Measurements from ENCODE around the gene NEURL2.

Gene NEURL2

DNA sequence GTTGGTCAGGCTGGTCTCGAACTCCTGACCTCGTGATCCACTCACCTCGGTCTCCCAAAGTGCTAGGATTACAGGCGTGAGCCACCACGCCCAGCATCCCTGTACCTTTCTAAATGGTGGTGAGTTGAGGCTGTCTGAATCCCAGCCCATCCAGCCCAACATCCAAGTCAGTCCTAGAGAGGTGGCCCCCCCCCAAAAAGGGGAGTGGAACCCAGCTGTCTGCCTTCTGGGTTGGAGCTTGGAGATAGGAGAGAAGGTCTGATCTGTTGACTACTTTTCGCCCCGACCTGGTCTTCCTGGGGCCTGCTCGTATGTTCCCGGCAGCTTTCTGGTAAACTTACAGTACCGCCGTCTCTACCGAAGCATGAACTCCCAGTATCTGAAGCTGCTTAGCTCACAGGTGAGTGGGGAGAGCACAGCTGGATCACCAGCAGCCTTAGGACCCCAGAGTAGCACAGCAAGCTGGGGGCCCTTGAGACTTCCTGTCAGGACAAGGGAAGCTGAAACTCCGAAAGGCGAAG is 5.7 kb upstream of the NEURL2 start:
- H3K4me3 ChIP-seq (replicated peaks; ENCODE audit: low read depth, low read length), result no peak overlapping the region
- no peak for DNase-seq (ENCODE audit: extremely low read depth, low read depth)
- TF ChIP-seq CTCF (IDR thresholded peaks at IDR 0.05; ENCODE audit: low read depth, low read length, missing control alignments), result no peak

GRCh38 chr20:45894797-45895196 is 3.8 kb upstream of the NEURL2 start:
- TF ChIP-seq CTCF (IDR thresholded peaks at IDR 0.05; ENCODE audit: low read depth, low read length, missing control alignments), result no peak
- H3K4me3 ChIP-seq (replicated peaks; ENCODE audit: low read depth, low read length), result no peak overlapping the region

DNA sequence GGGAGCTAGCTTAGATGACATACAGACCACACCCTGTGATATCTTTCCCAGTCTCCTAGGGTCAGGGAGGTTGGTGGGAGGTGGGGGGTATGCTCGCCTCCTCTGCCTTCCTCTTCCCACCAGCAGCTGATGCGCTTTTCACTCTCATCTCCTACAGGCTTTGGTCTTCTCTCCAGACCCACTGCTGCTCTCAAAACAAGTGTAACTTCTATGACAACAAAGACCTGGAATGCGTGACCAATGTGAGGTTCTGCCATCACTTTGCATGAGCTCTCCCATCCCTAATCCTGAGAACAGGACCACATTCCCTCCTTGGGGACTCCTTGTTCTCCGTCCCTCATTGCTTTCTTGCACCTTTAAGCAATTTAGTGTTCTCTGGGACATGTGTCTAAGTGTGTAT is 2.8 kb upstream of the NEURL2 start:
- H3K4me3 ChIP-seq (replicated peaks; ENCODE audit: low read depth, low read length), result no peak overlapping the region
- no peak for DNase-seq (ENCODE audit: extremely low read depth, low read depth)
- TF ChIP-seq CTCF (IDR thresholded peaks at IDR 0.05; ENCODE audit: low read depth, low read length, missing control alignments), result no peak

More at GRCh38 chr20:45894797-45895196, 3.8 kb upstream of the NEURL2 start:
- DNase-seq (ENCODE audit: extremely low read depth, low read depth), result no peak

GRCh38 chr20:45892828-45893500 is 2.0 kb upstream of the NEURL2 start:
- no peak for DNase-seq (ENCODE audit: extremely low read depth, low read depth)
- no peak for TF ChIP-seq CTCF (IDR thresholded peaks at IDR 0.05; ENCODE audit: low read depth, low read length, missing control alignments)
- H3K4me3 ChIP-seq (replicated peaks; ENCODE audit: low read depth, low read length), result peak overlapping the region; percentile 80

- peak overlapping the region; percentile 80 for H3K4me3 ChIP-seq (replicated peaks; ENCODE audit: low read depth, low read length)
- TF ChIP-seq CTCF (IDR thresholded peaks at IDR 0.05; ENCODE audit: low read depth, low read length, missing control alignments), result peak; percentile 25
- DNase-seq (ENCODE audit: extremely low read depth, low read depth), result no peak
Measured at GRCh38 chr20:45892049-45892825, 1.2 kb upstream of the NEURL2 start.

GRCh38 chr20:45890077-45890984 is 677 bp downstream of the NEURL2 start:
- no peak for DNase-seq (ENCODE audit: extremely low read depth, low read depth)
- H3K4me3 ChIP-seq (replicated peaks; ENCODE audit: low read depth, low read length), result peak overlapping the region; percentile 80

More at GRCh38 chr20:45890077-45890984, 677 bp downstream of the NEURL2 start:
- TF ChIP-seq CTCF (IDR thresholded peaks at IDR 0.05; ENCODE audit: low read depth, low read length, missing control alignments), result peak; percentile 74
